Skin of body (tissue), 2 donors: ENCODE results near the gene NPAT. TPM values are rescaled to one million over a fixed set of nuclear protein-coding genes. Genes with fewer than 3 reads are reported as not detected.
"Not testable (repeated sequence)": the region's sequence is repeated elsewhere in the genome, so short reads cannot be mapped to it uniquely, and the experiment has no call there.

Experiments
- DNase-seq: peaks from one replicate; lab custom pipeline; 2025; lab: John Stamatoyannopoulos, UW
- total RNA-seq: library from RNA; depleted of rRNA; stranded (reverse); fragments of >200 nt; gene quantifications from one replicate; pipeline ENCODE4 v1.2.3, GENCODE V29; 2014

The NPAT gene
- total RNA-seq, 1 donor from 2014 or later = 17.5 TPM

DNA sequence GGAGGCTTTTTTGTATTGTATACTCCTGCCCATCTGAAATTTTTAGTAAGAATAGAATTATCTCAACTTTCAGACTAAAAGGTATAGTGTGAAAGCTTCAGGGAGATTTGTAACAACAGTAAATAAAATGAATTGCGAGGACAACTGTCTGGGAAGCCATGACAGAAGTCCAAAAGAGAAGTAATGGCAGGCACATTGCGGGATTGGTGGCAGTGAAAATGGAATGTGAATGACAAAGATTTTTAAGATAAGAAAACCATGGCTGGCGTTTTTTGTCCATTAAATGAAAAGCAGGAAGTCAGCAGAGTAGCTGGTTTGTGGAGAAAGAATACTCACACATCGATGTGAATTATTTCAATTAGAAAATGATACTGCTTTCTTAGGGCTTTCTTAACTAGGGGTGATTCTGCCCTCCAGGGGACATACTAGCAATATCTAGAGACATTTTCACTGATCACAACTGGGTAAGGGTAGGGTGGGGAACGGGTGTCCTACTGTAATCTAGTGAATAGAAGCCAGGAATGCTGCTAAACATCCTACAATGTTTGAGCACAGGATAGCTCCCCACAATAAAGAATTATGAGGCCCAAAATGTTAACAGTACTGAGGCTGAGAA is 1.6 kb downstream of the NPAT start:
- DNase-seq = peak; percentile 26

- no peak for DNase-seq
Measured at GRCh38 chr11:108218912-108219783, 3.3 kb downstream of the NPAT start.

GRCh38 chr11:108218455-108218854 is 4.0 kb downstream of the NPAT start:
- no peak for DNase-seq

DNA sequence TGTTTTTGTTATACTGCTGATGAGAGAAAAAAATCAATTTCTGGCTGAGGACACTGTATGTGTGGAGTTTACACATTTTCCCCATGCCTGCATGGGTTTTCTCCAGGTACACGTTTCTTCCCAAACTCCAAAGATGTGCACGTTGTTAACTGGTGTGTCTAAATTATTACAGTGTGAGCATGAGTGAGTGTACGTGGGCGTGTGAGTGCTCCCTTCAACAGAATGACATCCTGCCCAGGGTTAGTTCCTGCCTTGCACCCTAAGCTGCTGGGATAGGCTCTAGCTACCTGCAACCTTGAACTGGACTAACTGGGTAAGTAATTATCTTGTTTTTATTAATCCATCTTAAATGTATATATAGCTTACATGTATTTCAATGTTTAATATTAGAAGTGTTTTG is 5.5 kb downstream of the NPAT start:
- no peak for DNase-seq

GRCh38 chr11:108213784-108214183 is 8.7 kb downstream of the NPAT start:
- DNase-seq = no peak

DNA sequence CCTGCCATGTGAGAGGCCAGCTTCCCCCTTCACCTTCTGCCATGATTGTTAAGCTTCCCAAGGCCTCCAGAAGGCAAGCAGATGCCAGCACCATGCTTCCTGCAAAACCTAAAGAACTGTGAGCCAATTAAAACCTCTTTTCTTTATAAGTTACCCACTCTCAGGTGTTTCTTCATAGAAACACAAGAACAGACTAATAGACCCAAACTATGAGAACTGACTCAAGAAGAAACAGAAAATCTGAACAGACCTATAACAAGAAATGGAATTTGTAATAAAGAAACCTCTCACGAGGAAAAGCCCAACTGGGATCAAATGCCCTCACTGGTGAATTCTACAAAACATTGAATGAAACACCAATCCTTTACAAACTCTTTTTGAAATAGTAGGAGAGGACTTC is 12.0 kb downstream of the NPAT start:
- no peak for DNase-seq

- DNase-seq = no peak
Measured at GRCh38 chr11:108207683-108208060, 14.8 kb downstream of the NPAT start.

GRCh38 chr11:108206969-108207682 is 15.3 kb downstream of the NPAT start:
- no peak for DNase-seq

GRCh38 chr11:108206171-108206570 is 16.3 kb downstream of the NPAT start:
- DNase-seq = no peak

DNA sequence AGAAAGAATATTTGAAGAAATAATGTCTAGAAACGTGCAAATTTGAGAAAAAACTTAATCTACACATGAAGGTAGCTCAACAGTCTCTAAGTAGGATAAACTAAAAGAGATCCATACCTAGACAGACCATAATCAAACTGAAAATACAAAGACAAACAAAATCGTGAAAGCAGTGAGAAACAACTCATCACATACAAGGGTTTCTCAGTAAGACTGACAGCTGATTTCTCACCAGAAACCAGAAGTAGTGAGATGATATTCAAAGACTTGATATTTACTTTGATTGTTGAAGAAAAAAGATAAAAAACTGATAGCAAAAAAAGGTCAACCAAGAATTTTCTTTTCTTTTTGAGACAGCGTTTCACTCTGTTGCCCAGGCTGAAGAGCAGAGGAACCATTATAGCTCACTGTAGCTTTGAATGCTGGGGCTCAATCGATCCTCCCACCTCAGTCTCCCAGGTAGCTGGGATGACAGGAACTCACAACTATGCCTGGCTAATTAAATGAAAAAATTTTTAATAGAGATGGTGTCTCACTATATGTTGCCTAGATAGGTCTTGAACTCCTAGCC is 17.4 kb downstream of the NPAT start:
- DNase-seq = no peak

DNA sequence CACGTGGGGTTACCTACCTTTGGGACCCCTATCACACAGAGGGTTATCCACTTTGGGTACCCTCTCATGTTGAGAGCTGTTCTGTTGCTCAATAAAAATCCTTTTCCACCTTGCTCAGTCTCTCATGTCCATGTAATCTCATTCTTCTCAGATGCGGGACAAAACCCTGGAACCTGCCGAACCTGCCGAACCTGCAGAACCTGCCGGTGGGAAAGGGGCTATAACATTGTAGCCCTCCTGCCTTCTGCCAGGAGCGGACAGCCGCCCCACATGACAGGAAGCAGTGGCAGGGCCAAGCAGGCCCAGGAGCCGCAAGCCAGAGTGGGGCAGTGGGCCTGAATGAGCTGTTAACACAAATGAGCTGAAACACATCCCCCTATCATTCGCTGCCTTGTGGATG is 18.1 kb downstream of the NPAT start:
- DNase-seq = no peak

DNA sequence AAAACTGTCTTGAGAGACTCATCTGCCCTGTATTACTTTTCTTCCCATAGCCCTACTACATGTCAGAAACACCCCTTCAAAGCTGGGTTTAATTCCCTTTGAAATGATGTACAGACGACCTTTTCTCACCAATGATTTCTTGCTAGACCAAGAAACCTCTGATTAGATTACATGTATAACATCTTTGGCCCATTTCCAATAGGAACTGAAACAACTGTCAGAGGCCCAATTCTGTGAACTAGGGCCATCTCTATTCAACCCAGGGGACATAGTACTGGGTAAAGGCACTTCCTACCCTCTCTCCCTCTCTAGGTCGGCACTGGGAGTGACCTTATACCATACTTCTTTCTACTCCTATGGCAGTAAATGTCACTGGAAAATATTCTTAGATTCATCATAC is 19.4 kb downstream of the NPAT start:
- no peak for DNase-seq

DNA sequence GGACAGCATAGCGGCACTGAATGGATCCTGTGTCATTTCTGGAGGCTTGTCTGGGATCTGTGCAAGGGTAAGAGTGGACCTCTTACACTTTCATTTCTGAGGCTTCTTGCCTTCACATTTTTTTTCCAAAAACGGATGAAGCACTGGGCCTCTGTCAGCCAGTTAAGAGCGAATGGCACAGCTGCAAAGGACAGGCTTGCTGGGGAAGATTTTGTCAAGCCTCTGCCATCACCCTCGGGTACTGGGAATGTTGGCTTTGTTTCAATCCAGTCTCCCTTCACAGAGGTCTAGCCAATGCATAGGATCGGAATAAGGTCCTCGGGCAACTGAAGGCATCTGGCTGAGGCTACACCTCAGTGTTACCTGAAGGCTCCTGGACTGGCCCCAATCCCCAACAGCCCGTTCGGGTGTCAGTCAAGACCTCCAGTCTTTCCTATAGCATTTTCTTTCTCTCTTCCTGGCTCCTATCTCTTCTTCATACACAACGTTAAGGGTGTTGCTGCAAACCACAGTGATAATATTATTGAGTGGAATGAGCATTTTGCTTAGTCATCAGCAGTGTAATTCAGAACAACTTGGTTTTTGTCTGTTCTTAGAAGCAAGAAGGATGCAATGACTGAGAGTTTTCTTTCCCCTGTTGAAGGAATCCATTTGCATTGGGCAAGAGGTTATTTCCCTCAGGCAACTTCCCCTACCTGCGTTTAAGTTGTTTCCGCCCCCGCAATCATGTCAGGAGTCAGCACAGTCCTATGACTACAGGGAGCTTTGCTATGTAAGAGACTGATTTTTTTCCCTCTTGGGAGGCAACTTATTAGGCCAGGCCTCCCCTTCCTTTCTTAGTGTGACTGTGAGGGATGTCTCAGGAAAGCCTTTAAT is 22.8 kb downstream of the NPAT start:
- no peak for DNase-seq

DNA sequence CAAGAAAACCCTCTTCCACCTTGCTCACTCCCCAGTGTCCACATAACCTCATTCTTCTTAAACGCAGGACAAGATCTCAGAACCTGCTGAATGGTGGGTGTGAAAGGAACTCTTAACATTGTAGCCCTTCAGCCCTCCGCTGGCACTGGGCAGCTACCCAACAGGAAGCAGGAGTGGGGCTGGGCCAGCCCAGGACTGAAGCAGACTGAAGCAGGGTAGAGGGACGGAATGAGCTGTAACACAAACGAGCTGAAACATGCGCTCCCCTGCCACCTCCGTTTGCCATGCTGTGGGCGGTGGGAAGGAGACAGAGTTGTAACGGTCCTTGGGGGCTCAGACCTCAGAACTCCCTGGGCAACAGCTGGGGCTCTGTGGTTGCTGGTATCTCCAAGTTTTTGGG is 23.6 kb downstream of the NPAT start:
- no peak for DNase-seq

- DNase-seq = no peak
Measured at GRCh38 chr11:108197351-108197750, 25.1 kb downstream of the NPAT start.

GRCh38 chr11:108196901-108197300 is 25.5 kb downstream of the NPAT start:
- no peak for DNase-seq

DNA sequence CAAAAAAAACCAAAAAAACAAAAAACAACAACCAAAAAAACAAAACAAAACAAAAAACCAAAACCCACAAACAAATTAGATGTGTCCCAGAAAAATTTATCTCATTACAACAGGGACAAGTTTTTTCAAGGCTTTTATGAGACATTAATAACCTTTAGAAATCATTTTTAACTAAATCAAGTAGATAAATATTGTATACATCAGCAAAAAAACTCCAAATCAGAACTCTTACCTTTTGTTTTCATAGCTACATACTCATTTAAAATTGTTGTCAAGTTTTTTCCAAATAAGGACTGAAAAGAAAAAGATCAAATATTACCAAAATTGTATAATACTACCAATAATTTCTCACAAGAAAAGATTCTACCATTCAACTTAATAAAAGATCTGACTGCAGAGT is 28.7 kb downstream of the NPAT start:
- no peak for DNase-seq

- DNase-seq = no peak
Measured at GRCh38 chr11:108177570-108177969, 44.9 kb downstream of the NPAT start.

- DNase-seq = no peak
Measured at GRCh38 chr11:108170184-108170583, 52.3 kb downstream of the NPAT start.

DNA sequence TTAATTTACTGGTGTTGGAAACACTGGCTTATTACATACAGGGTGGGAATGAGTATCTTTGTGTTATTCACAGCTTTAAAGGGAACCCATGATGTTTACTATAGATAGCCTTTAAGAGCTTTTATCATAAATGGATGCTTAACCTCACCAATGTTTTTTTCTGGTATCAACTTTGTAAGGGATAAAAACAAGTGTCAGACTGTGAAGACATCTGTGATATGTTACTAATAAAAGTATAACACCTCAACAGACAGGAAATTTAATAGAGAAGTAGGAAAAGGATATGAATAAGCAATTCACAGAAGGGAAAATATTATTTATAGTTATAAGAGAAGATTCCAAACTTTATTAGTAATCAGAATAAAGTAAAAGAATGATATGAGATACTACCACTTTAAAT is 54.8 kb downstream of the NPAT start:
- DNase-seq = no peak

DNA sequence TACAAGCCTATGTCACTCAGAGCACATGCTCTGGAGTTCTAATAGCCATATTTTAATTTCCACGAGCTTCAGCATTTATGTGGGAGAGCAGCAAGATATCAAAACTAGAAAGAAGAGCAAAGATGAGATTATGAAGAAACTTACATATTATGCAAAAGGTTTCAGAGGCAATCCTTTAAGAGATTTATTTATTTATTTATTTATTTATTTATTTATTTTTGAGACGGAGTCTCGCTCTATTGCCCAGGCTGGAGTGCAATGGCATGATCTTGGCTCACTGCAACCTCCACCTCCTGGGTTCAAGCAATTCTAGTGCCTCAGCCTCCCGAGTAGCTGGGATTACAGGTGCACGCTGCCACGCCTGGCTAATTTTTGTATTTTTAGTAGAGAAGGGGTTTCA is 59.6 kb downstream of the NPAT start:
- DNase-seq = not testable (repeated sequence)
